ENCODE results near the gene THG1L.
"Not testable (repeated sequence)": the region's sequence is repeated elsewhere in the genome, so short reads cannot be mapped to it uniquely, and the experiment has no call there.

Gene THG1L

GRCh38 chr5:157731272-157732129, at the start of gene THG1L:
THG1L (plus strand) TSS chr5:157731420; CDS start chr5:157731441, 21 bp downstream.
- TF ChIP-seq GATA1 (IDR thresholded peaks at IDR 0.05; ENCODE audit: low read depth, low read length) (no peak), POLR2A (IDR thresholded peaks at IDR 0.05; ENCODE audit: low read length) (peak; percentile 96)
- peak; percentile 98 for DNase-seq

DNA sequence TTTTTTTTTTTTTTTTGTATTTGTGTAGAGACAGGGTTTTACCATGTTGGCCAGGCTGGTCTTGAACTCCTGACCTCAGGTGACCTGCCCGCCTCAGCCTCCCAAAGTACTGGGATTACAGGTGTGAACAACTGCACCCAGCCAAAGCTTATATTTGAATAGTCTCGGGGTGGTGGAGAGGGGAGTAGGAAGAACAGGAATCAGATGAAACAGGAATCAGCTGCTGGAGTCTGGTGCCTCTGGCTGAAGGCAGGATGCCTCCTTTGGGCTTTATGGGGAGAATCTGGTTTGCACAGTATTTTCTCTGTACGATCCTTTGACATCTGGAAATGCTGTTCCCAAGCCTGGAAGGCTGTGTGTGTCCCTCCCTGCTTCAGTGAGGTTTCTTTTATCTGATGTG, 49.0 kb upstream of the THG1L start:
- DNase-seq: no peak

GRCh38 chr5:157686276-157687197, 44.7 kb upstream of the THG1L start:
- not testable (repeated sequence) for DNase-seq

More for the DNA sequence above, 49.0 kb upstream of the THG1L start:
- no peak for TF ChIP-seq GATA1 (IDR thresholded peaks at IDR 0.05; ENCODE audit: low read depth, low read length)
- no peak for TF ChIP-seq POLR2A (IDR thresholded peaks at IDR 0.05; ENCODE audit: low read length)

GRCh38 chr5:157687198-157687554, 44.0 kb upstream of the THG1L start:
- no peak for DNase-seq
- TF ChIP-seq POLR2A (IDR thresholded peaks at IDR 0.05; ENCODE audit: low read length): no peak

DNA sequence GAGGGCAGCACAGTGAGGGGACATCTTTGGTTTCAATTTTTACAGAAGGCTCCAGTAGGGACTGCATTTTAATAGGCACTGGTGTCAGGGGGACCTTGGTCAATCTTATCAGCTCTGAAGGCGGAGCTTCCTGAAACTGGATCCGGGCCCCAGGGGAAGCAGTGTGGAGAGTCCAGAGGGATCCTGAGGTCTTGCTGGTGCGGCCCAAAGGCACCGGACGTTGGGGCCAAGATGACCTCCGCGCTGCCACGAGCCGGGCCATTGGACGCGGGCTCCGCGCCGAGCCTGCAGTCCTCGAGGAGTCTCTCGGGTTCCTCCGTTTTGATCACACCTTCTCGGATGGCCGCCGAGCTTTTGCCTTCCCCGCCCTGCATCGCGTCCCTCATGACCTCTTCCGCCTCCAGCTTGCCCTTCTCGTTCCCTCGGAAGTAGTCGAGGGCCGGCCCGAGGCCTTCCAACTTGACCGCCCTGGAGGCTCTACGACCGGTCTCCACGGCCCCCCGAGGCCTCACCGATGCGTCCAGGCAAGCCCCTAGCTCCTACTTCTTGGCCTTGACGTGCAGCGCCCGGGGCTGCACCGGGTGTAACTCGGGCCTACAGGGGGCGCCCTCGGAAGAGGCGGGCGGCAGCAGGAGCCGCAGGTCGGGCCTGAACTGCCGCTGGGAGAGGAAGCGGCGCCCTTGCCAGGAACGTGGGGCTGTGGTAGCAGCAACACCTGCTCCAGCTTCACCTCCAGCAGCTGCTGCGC, 41.1 kb upstream of the THG1L start:
- TF ChIP-seq GATA1 (IDR thresholded peaks at IDR 0.05; ENCODE audit: low read depth, low read length): no peak
- TF ChIP-seq POLR2A (IDR thresholded peaks at IDR 0.05; ENCODE audit: low read length): no peak
- DNase-seq: peak; percentile 57 to 63

GRCh38 chr5:157690690-157691433, 40.4 kb upstream of the THG1L start:
- no peak for DNase-seq
- TF ChIP-seq POLR2A (IDR thresholded peaks at IDR 0.05; ENCODE audit: low read length) (no peak), GATA1 (IDR thresholded peaks at IDR 0.05; ENCODE audit: low read depth, low read length) (no peak)

GRCh38 chr5:157693816-157694215, 37.4 kb upstream of the THG1L start:
- not testable (repeated sequence) for DNase-seq

DNA sequence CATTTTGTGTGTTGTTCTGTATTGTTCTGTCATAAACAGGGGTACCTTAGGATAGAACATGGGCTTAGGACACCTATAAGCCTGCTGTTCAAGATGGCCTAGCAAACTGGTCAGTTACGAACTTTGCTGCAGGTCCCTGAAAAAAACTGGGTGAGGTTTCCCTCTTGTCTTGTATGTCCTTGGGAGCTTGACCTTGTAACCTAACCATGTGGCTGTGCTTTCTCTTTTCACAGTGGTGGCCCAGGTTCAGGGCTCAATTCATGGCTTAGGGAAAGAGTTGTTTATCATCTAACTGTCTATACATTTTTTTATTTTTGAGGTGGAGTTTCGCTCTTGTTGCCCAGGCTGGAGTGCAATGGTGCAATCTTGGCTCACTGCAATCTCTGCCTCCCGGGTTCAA, 35.1 kb upstream of the THG1L start:
- not testable (repeated sequence) for DNase-seq

DNA sequence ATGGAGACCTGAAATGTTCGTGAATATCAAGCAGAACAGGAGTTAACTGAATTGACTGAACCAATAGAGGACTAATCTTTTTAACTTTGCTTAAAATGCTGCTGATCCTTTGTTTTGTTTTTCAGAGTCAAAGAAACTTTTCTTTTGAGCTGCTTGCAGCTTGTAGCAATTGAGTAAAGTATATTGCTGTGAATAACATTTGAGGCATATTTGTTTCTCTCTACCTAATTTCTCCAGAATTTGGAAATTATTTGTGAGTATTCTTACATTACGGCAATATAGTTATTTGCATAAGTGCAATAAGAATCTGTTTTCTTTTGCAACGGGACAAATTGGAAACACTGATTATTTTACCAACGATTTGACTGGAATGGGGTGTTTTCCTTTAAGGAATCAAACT, 32.5 kb upstream of the THG1L start:
- DNase-seq: not testable (repeated sequence)

- TF ChIP-seq POLR2A (IDR thresholded peaks at IDR 0.05; ENCODE audit: low read length) (no peak), GATA1 (IDR thresholded peaks at IDR 0.05; ENCODE audit: low read depth, low read length) (no peak)
- no peak for DNase-seq
Observed at GRCh38 chr5:157703736-157704135, 27.5 kb upstream of the THG1L start.

DNA sequence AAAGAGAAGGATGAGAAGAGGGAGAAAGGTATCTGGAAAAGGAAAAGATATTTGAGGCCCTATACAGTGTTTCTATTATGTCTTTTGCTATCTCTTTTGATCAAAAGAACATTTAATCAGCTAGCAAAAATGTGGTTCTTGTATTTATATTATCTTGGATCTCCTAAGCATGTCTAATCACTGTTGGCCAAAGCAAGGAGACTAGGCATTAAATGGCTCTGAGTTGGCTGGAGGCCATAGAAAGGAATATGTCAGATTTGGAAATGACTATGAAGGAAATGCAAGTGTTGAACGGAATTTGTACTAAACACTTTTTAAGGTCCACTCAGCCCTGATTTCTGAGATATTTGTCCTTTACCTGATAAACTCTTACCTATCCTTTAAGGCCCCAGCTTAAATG, 22.4 kb upstream of the THG1L start:
- no peak for DNase-seq

GRCh38 chr5:157709346-157709745, 21.9 kb upstream of the THG1L start:
- no peak for TF ChIP-seq POLR2A (IDR thresholded peaks at IDR 0.05; ENCODE audit: low read length)
- no peak for TF ChIP-seq GATA1 (IDR thresholded peaks at IDR 0.05; ENCODE audit: low read depth, low read length)
- no peak for DNase-seq

More for the DNA sequence above, 22.4 kb upstream of the THG1L start:
- no peak for TF ChIP-seq GATA1 (IDR thresholded peaks at IDR 0.05; ENCODE audit: low read depth, low read length)
- no peak for TF ChIP-seq POLR2A (IDR thresholded peaks at IDR 0.05; ENCODE audit: low read length)

DNA sequence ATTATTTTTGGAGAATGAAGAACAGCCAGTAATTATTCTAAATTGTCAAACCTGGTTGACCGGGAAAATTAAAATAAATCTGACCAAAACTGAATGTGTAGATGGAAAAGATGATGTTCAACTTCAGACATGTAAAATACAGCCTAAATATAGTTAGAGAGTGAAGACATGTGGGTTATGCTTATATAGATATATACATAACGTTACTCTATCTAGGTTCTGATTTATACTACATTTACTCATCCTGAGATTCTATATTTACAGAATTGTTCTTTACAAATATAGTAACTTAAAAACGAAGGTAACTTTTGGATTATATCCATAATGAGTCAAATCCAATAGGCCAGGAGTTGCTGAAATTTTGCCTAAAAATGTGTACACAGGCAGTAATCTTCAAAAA, 20.8 kb upstream of the THG1L start:
- DNase-seq: no peak
- TF ChIP-seq GATA1 (IDR thresholded peaks at IDR 0.05; ENCODE audit: low read depth, low read length) (no peak), POLR2A (IDR thresholded peaks at IDR 0.05; ENCODE audit: low read length) (no peak)

- DNase-seq: no peak
Observed at GRCh38 chr5:157710882-157711281, 20.3 kb upstream of the THG1L start.

More at GRCh38 chr5:157710882-157711281, 20.3 kb upstream of the THG1L start:
- TF ChIP-seq GATA1 (IDR thresholded peaks at IDR 0.05; ENCODE audit: low read depth, low read length) (no peak), POLR2A (IDR thresholded peaks at IDR 0.05; ENCODE audit: low read length) (no peak)
